ENCODE results near the gene CADM1.
A peak's percentile ranks its signal among the peaks of the same experiment; 100 is the strongest.

Gene CADM1

DNA sequence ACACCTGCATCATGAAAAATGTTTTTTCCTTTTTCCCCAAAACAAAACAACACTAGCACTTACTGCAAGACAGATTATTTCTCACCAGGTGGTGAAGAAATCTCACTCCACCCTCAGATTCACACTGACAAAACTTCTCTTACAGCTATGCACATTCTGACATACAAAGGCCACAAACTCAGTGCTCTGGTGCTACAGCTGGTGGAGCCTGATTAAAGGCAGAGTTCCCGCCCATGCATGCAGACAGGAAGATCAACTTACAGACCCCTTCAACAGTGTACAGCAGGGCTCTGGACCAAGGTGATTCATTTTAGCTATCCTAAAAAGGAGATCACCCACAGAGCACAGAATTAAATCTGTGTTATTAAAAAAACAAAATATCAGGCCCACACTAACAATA is 112.6 kb downstream of the CADM1 start:
- DNase-seq, result peak; percentile 86

DNA sequence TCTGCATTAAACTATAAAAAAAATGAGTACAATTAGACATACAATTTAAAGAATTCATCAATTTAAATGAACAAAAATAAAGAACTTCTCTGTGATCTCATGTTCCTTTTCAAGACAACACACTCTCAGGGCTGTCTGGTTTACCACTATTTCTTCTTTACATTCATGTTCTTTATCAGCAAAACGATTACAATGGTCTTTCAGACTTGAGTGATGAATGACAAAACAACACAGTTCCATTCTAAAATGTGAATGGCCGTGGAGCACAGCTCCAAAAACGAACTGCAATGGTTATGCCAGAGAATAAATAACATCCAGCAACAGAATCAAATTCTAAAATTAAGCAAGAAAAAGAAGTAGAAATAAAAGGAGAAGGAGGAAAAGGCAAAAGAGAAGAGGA is 113.1 kb downstream of the CADM1 start:
- DNase-seq, result no peak

DNA sequence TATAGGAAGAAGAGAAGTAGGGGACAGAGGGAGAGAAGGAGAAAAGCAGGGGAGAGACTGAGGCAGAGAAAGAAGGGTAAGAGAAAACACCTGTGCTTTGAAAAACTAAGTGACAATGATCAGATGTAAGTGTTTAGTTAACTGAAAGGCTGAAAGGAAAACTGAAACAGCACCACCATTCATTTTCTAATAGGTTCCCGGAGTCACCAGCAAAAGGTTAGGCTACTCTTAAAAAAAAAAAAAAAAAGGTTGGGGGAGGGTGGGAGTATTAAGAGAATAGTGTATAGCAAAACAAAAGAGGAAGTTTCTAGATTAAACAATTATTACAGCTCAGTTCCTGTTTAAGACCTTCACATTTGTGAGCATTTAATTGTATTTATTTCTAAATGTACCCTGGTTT is 113.8 kb downstream of the CADM1 start:
- DNase-seq, result no peak

DNA sequence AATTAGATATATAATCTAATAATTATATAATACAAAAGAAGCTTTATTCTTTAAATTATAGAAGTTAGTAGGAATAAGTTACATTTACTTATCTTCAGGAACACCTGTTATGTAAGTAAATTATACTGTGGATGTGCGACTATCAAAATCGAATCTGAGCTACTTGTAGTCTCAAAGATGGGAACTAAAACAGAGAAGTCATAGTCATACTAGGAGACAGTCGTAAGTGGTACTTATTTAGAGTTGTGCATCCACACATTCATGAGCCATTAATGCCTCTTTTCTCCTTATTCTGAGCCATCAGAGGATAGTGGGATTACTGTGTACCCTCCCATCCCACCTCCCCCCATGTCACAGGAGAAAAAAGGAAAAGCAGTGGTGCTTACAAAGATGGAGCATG is 114.4 kb downstream of the CADM1 start:
- DNase-seq, result no peak

DNA sequence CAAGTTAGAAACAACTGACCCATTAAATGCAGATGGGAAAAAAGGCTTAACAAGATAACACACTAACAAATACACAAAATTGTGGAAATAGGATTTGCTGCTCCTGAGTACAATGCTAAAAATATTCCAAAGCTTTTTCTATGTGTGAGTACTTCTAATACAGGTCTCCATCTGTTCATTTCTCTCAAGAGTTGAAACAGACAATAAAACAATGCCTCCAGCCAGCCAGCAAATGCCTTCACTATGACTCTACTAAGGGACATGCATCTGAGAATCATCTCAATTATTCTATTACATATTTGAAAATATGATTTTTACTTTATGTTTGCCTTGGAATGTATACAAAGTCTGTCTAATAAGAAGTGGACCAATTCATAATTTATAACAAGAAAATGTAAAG is 119.0 kb downstream of the CADM1 start:
- peak; percentile 53 for DNase-seq

DNA sequence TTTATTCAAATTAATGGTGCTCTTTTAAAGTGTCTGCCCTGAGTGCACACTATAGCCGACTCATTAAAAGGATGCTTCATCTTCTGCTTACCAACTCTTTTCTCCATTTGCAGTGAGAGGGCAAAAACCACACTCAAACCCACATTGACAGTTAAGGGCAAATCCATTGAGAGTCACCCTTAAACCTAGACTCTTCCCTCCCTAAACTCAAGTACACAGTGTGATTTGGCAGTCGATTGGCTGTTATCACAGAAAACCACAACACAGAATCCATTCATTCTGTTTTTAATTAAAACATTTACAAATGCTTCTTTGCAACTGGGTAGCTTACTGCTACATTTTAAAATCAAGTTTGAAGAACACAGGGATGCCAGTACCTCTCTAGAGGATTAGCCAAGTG is 120.0 kb downstream of the CADM1 start:
- no peak for DNase-seq

DNA sequence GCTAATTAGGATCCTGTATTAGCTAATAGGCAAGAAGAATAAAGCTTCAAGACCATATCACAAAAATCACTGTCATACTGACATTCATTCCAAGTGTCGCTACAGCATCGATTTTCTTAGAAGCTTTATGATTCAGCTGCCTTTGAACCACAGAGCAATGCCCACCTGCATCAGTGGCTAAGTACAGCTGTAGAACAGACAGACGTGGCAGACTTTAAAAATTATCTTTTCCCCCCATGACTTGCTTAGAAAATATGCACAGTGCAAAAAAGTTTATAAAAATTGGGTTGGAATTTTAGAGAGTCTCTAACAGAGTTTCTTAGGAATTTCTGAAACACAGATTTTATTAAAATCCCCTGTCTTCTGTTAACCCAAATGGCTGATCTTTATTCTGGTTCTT is 120.8 kb downstream of the CADM1 start:
- DNase-seq, result no peak

DNA sequence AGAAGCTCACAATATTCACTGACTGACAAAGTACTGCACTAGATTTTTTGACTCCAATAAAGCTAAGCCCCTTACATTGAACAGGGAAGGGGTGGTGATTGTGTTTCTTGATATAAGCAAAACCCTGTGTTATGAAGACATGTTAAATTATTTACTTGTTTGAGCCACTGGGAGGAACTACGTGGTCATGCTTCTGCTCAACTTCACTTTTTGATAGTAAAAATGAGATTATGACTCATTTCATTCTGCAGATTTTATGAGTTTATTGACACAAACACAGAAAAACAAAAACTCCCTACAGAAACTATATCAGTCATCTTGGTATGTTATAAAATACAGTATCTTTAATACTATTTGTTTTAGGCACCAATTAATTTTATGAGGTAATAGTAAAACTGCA is 124.7 kb downstream of the CADM1 start:
- no peak for DNase-seq

DNA sequence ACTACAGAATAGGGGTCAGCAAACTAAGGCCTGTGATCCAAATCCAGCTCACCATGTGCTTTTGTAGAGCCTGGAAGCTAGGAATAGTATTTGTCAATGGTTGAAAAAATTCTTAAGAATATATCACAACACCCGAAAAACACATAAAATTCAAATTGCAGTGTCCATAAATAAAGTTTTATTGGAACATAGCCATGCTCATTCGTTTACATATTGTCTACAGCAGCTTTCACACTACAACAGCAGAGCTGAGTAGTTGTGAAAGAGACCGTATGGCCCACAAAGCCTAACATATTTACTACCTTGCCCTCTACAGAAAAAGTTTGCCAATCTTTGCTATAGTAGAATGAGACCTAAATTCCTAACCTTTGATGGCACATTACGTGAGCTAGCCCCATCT is 125.7 kb downstream of the CADM1 start:
- DNase-seq, result no peak

DNA sequence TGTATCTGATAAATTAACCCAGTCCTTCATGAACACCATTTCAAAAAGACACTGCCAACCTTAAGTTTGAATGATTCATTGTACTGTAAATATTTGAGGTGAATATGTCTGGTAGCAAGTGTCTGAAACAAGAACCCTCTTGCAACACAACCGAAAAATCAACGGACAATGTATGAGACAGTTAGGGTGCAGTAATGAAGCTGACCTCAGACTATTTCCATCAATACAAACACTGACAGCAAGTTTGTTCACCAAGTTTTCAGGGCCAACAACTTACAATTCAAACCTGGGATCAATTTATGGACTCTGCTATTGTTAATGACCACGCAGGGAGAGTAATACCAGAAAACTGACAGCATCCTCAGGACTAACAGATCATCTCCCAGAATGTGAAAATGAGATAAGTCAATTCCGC is 126.3 kb downstream of the CADM1 start:
- no peak for DNase-seq

DNA sequence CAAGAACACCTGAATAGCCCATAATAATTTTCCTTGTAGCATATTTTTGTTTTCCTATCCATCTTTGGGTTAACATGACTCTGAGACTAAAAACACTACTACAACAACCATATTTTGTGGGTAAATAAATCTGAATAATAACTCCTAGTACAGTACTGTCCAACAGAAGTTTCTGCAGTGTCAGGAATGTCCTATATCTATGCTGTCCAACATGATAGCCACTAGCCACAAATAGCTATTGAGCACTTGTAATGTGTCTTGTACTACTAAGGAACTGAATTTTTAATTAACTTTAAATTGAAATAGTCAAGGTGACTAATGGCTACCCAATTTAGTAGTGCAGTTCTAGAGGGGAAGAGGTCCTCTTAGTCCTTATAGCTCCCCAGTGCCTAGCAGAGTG is 135.6 kb downstream of the CADM1 start:
- no peak for DNase-seq

DNA sequence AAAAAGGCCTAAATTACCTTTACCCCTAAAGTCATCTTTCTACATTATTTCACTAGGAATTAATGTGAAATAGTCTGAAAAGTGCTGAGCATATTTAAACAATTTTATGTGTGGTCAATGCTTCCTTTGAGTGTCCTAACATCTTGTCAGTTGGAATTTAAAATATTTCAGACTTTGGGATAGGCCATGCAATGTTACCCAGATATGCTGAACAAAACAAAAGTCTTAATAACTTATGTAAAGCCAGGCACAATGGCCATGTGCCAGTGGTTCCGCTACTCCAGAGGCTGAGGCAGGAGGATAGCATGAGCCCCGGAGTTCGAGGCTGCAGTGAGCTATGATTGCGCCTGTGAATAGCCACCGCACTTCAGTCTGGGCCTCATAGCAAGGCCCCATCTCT is 137.4 kb downstream of the CADM1 start:
- DNase-seq, result no peak

DNA sequence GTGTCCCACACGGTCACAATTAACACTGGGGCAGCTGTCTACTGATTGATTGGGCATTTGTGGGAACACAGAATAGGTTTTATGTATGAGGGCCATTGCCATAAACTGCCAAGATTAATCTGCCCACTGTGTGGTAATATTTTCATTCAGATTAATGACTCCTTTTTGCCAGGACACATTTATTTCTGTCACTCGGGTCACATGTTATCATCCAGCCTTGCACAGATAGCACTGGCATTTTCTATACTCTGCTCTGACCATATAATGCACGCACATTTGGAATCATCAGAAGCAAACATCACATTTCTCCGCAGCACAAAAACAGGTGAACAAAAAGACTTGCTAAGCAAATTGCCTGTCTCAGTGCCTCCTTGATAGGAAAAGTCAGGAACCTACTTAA is 138.3 kb downstream of the CADM1 start:
- DNase-seq, result no peak

DNA sequence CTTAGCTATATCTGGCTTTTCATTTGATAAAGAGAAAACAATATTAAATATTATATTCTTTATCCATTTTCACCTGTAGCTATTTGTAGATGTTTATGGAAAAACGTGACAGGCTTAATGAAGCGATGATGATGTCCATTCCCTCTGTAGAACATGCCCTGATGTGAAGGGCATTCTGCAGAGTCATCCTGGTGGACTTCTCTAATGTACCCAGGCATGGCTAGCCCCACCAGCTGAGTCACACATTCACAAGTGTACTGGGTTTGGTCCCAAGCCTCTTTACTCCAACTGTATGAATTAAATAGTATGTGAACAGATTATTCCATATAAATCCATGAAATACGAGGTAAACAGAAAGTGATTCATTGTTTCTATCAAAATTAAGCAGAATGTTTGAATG is 139.3 kb downstream of the CADM1 start:
- DNase-seq, result no peak

DNA sequence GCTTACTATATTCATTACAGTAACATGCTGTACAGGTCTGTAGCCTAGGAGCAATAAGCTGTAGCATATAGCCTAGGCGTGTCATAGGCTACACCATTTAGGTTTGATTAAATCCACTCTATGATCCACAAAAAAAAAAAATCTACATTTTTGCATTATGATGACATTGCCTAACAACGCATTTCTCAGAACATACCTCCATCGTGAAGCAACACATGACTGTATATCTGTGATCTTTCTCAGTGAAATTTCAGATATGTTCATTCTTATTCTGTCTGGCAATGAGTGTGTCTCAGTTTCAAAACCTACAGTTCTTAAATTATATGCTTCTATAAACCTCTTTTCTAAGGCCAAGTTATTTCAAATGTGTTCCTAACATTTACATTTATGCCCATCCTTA is 140.3 kb downstream of the CADM1 start:
- no peak for DNase-seq

DNA sequence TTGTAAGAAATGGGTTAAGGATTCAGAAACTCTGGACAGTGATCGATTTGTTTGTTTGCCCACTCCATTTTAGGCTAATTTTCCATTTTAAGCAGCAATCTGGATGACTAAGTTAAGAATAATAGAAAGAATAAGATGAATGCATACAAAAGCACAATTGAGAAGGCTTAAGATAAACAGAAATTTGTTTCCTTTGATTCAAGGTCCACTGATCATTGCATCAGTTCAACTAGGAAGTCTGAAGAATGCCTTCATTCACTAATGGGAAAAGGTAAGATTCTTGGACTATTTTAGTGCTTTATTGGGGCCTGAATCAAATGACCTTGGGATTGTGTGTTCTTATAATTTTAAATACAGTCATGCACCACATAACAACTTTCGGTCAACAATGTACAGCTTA is 140.8 kb downstream of the CADM1 start:
- DNase-seq, result no peak

DNA sequence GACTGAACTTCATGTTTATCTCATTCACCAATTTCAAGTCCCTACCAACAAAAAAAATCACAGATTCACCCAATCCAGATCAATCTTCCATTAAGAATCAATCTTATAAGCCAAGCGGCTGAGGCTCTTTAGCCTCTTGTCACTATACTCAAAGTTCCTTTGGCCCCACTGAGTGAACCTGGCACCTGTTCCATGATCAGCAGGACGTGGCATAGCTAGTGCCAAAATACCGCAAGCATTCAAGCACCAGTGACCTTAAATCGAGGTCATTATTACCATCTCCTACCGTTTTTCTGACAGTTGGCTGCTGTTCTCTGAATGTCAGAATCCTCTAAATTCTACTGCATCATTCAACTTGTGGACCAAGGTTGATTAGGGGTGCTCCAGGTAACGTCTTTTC is 141.2 kb downstream of the CADM1 start:
- DNase-seq, result no peak

DNA sequence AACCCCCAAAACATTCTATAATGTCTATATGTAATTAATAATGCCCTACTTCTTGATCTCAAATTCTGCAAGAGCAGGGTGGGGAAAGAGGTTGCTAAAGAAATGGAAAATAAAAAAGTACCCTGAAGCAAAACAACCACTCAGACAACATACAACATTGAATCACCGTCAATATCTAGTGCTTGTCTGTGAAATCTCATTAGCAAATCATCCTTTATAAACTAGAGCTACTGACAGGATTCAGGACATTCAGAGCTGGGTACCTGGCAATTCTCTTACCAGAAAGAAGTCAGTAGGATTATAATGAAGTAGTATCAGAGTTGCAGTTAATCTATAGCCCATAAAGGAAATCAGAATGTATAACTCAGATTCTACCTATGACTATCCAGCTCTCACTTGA is 143.2 kb downstream of the CADM1 start:
- no peak for DNase-seq

DNA sequence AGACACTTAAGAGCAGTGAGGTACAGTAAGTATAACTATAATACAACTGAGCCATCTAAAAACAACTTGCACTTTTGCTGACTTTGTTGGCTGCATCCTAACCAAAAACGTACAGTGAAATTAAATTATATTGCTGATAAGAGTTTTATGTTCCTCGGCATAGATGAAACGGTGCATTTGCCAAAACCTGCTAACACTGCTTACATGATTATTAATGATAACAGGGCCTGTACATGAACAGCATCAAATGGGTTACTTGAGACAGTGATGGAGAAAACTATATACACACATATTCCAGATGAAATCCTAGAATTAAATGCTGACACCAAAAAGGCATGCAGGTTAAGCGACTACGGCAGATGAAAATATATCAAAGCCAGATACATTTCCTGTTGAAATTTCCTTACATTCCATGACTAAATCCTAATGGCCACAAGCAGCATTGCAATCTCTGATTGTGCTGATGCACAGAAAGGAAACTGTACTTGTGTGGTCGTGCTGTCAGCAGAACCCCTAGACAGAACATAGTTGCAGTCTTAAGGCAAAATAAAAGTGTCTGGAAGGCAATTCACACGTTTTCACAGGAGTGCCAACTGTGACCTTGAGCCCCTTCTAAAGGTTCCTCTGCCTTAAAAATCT is 143.9 kb downstream of the CADM1 start:
- no peak for DNase-seq

DNA sequence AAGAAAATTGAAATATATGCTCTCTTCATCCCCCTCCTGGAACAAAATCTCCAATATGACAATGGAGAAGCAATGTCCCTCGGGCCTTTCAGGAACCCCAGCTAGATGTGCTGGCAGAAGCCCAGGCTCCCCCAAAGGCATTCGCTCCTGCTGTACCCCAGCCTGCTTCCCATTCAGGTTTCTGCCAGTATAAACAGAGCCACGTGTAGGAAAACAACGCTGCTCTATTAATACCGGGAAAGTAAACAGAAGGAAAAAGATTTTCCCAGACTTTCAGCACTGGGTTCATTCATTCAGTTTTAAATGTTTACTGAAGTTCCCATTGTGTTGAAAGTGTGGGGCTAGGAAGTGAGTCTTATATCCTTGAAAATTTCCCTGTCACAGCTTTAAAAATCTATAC is 147.1 kb downstream of the CADM1 start:
- no peak for DNase-seq

DNA sequence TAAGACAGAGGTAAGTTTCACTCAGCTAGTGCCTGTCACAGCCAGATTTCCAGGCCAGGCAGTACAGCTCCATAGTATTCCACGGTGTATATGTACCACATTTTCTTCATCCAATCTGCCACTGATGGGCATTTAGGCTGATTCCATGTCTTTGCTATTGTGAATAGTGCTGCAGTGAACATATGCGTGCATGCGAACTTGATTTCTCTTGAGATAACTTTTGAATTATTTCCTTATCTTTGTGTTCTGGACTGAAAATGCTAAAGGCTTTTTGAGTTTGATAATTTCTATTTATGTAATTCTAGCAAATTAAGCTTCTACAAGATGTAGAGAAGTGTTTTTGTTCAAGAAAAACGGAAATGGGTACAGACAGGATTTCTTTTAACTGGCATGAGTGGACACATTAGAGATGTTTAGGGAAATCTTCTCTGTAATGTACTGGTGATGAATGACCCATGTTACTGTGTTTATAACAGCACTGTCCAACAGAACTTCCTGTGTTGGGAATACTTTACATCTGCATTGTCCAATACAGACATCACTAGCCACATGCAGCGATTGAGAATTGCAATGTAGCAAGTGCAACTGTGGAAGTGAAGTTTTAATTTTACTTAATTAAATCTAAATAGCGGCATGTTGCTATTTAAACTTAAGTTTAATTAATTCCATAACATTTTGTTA is 151.3 kb downstream of the CADM1 start:
- DNase-seq, result no peak

DNA sequence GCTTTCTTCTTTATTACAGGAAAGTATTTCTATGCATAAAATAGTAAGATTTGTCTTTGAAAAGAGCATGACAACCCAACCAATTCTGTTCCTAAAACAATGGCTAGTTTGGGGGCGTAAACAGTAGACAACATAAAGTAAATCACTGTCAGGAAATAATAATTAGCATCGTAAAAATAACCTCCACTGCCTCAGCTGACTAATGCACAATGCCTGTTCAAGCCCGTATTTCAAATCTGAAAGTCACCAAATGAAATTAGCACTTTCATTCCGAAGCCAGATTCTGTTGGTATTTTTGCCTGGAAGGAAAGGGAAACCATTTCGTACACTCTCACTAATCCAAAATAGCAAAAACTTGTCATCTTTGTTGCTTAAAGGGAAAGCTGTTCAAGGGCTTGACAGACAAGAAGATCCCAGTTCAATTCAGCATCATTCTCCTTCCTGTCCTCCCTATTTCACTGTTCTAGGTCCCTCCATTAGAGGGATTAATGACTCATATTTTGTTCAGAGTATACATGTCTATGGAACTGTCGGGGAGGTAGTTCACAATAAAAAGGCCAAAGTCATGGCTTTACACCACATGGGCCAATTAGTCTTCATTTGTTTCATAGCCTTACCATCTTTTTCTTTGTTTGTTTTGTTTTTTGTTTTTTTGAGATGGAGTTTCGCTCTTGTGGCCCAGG is 154.7 kb downstream of the CADM1 start:
- DNase-seq, result no peak

DNA sequence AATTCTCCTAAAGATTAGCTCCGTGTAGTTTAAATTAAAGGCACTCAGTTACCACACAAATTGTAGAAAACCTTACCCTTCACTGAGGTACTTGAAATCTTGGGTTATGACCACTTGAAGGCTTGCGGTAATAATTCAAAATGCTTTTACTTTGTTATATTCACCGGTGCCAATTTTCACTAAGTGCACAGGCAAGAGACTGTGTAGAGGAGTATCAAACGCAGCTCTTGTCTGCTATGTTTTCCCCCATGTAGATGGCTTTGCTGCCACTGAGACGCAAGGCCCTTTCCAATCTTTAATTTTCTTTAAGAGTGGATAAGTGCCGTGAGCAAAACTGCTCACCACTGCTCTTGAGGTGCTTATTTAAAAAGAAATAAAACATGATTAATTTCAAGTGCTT is 155.8 kb downstream of the CADM1 start:
- no peak for DNase-seq

DNA sequence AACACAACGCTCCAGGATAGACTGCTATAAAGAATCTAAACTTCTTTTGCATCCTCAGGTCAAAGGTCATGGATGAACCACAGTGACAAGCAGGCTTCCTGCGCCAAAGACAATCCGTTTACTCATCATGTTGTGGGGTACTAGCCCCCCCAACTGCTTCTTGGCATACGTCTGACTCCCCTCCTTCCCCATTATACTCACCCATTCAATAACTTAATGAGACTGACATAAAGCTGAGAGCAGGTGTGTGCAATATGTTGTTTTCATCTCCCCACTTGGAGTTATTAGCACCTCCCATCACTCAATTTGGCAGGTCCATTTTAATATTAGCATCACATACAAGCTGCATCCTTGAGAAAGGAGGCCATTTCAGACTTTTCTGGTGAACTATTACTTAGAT is 157.1 kb downstream of the CADM1 start:
- DNase-seq, result peak; percentile 78

DNA sequence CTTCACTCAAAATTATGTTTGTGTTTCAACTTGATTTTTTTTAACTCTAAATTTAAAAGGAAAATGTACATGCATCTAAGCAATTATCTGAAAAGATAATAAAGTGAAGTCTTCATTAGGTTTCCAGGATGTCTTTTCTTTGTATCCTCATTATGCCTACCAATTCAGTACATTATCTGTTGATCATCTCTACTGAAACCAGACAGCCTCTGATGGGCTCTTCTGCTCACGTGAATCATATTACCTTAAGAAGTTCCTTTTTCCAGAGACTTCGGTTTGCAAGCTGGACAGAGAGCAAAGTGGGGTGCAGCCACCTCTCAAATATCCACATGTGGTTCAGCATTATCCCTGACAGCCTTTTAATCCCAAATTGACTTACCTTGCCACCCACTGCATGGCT is 158.4 kb downstream of the CADM1 start:
- DNase-seq, result no peak
